Stimulated activated CD4-positive, alpha-beta T cell treated with anti-CD3 and anti-CD28 coated beads, Interleukin-2, amount 100 ng/mL, for 4 hours (primary cell): ENCODE data around the gene A1CF.
"Not testable (repeated sequence)": the region's sequence is repeated elsewhere in the genome, so short reads cannot be mapped to it uniquely, and the experiment has no call there.

Experiments
- DNase-seq: peaks from one replicate; pipeline ENCODE4 v3.0.0-alpha.2; 2020; ENCODE audit warnings: low read depth

A1CF gene, protein sequence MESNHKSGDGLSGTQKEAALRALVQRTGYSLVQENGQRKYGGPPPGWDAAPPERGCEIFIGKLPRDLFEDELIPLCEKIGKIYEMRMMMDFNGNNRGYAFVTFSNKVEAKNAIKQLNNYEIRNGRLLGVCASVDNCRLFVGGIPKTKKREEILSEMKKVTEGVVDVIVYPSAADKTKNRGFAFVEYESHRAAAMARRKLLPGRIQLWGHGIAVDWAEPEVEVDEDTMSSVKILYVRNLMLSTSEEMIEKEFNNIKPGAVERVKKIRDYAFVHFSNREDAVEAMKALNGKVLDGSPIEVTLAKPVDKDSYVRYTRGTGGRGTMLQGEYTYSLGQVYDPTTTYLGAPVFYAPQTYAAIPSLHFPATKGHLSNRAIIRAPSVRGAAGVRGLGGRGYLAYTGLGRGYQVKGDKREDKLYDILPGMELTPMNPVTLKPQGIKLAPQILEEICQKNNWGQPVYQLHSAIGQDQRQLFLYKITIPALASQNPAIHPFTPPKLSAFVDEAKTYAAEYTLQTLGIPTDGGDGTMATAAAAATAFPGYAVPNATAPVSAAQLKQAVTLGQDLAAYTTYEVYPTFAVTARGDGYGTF

DNA sequence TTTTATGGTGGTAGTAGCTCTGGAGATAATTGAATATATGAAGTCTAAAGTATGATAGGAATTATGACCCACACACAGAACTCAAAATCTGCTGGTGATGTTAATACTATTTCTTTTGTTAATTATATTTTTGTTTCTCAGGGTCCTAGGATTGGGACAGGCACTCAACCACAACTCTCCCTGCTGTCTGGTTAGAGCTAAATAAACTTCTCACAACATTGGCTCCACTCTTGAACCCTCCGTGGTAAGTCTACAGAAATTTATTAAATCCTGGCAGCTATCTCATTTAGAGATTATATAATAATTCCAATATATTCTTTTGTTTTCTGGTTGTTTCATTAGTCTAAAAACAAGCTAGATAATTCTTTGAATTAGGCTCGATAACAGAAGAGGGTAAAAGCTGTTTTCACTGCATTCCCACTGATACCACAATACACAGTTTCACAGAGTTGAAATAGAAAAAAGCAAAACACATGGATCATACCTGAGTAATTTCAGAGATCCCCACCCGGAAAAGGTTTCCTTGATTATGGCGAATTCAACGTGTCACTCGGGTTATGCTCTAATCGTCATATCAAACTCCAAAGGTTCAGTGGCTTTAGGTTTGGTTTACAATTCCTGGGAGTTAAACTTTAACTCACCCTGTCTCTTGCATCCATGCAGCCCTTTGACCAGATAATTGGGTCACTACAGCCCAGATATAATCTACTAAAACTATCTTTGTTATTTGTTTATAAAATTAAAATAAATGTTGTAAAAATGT lies at the start of gene A1CF:
A1CF (minus strand) TSS at position 531 of the 763 bp plus-strand sequence. CDS start 25,687 bp downstream, outside the sequence.
- no peak for DNase-seq

- no peak for DNase-seq
These were observed 46.6 kb upstream of the A1CF start for GRCh38 chr10:50931948-50932431.

DNA sequence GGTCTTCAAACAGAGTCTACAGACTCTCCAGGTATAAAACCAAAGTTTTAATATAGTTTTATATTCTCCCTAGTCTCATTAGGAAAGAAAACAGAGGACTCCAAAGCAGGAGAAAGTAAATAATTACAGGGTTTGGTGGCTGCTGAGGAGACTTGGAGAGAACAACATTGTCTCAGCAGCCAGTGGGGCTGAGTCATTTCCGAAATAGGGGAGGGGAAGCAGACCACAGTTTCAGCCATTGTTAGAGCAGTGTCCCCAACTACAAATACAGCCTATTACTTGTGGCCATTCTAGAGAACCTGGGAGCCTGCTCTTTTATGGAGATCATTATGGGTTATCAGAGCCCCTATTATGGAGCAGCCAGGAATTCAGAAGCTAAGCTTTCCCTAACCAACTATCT lies 44.2 kb upstream of the A1CF start:
- DNase-seq: no peak

DNA sequence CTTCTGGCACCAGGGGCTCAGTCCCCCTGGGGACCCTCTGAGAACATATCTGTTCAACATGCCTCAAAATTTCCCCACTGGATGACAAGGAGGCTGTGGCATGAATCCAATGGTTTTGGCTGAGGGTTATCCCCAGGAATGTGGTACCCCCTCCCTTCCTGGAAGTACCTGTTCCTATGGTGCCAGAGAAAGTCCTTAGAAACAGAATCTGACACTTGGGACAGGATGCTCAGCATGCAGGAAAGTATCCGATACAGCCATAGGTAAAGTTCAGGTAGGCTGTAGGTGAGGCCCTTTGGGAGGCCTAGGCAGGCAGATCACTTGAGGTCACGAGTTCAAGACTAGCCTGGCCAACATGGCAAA lies 42.7 kb upstream of the A1CF start:
- no peak for DNase-seq

GRCh38 chr10:50927522-50928189 lies 42.2 kb upstream of the A1CF start:
- DNase-seq: no peak

DNA sequence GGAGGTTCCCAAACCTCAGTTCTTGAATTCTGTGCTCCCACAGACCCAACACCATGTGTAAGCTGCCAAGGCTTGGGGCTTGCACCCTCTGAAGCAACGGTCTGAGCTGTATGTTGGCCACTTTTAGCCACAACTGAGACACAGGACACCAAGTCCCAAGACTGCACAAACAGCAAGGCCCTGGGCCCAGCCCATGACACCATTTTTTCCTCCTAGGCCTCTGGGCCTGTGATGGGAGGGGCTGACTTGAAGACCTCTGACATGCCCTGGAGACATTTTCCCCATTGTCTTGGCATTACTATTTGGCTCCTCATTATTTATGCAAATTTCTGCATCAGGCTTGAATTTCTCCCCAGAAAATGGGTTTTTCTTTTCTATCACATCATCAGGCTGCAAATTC lies 38.0 kb upstream of the A1CF start:
- not testable (repeated sequence) for DNase-seq

DNA sequence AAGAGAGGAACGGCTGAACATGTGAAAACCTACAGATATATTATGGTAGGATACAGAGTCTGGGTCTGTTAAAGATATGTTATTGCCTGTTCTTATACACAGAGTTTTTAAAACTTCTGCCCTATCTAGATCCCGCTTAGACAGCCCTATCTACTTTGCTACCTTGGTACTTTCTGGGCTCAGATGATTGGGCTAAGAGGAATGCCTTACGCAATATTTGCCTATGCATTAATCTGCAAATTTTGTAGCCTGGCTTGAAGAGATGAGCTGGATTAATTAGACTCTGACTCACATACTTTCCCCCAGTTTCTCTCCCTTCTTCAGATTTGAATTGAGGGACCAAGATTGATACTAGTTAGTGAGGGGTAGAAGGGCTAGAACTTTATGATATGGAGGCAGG lies 33.6 kb upstream of the A1CF start:
- DNase-seq: no peak

DNA sequence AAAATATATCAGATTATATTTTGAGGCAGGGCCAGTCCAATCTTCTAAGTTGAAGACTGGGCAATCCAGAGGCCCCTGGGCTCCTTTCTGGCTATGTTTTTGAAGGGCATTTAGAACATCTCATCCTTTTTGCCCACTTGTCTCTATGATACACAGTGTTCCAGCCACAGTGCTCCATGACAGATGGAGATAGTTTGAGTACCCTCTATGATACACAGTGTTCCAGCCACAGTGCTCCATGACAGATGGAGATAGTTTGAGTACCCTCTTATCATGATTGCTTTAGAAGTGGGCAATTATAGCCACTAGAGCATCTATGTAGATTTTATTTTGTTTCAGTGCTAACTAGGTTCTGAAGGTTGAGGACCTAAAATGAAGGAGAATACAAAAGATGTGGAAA lies 33.1 kb upstream of the A1CF start:
- no peak for DNase-seq

GRCh38 chr10:50917486-50917885 lies 32.1 kb upstream of the A1CF start:
- DNase-seq: no peak

- DNase-seq: no peak
These were observed 24.0 kb upstream of the A1CF start for GRCh38 chr10:50909334-50910014.

DNA sequence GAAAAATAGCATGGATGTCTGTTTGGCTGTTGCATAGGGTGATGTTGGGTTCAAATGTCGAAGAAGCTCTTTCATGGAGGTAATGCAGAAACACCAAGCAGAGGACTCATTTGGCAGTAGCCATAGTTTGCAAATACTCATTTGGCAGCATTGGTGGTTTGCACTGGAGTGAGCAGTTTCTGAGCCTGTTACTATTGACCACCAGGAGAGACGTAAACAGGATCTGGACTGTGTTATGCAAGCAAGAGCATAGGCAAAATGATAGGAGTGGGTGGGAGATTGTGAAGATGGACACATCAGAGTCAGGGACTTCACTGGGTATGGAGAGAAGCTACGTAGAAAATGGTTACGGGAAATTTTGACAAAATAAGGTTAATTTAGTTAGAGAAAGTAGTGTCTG lies 22.9 kb upstream of the A1CF start:
- DNase-seq: no peak

DNA sequence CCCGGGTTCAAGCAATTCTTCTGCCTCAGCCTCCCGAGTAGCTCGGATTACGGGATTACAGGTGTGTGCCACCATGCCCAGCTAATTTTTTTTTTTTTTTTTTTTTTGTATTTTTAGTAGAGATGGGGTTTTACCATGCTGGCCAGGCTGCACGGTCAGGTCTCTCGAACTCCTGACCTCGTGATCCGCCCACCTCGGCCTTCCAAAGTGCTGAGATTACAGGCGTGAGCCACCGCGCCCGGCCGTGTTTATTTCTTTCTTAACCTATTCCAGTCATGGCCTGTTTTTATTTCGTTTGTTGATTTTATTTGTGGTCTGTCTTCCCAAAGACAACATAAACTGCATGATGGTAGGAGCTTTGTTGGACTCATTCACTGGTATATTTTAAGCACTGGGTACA lies 20.4 kb upstream of the A1CF start:
- DNase-seq: not testable (repeated sequence)

DNA sequence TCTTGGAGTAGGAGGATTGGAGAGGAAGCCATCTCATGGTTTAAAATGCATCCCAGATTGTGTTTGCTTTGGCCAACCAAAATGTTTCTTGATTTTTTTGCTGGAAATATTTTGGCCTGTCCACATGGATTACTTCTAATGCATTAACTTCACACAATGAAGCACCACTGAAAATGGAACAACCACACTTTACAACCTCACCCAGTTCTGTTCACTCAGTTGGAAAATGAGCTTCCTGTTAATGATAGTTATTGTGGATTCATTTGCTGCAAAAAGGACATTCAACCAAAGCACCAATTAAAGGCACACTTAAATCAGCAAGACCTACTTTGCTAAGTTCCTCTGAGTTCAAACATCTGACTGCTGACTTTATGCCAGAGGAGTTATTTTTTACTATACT lies 11.3 kb upstream of the A1CF start:
- no peak for DNase-seq

- DNase-seq: no peak
These were observed 8.9 kb upstream of the A1CF start for GRCh38 chr10:50894312-50894711.

GRCh38 chr10:50892467-50892866 lies 7.0 kb upstream of the A1CF start:
- no peak for DNase-seq

GRCh38 chr10:50884302-50884701 lies 1.1 kb downstream of the A1CF start:
- no peak for DNase-seq

DNA sequence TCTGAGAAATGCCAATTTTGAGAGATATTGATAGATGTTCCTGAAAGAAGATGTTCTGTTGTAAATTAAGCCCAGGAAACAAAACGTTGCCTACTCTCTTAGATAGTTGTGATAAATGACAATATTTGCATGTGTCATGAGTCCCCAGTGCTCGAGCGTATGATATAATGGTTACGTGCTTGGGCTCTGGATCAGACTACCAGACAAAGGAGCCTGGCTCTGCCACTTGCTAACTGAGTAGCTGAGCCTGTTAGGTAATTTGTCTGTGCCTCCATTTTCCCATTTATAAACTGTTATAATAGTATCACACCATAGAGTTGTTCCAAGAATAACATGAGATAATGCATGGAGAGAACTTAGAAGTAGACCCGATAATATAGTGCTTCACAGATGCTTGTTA lies 1.8 kb downstream of the A1CF start:
- no peak for DNase-seq

DNA sequence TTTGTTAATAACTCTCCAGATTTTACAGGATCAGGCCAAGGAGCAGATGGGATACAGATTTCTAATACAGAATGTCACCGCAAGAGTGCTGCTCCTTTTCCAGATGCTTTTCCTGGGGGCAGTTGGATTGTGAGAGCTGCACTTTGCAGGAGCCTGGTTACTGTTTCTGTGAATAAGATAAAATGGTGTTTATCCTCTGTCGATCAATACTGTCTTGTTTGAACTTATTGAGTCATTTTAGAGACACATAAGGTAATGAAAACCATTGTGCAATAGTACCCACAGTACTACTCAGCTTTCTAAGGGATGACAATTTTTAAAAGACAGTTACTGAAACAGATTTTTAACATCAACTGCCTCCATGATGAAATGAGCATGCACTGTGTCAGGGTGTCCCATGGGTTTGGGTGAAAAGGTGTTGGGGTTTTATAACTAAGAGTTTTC lies 2.9 kb downstream of the A1CF start:
- DNase-seq: no peak

DNA sequence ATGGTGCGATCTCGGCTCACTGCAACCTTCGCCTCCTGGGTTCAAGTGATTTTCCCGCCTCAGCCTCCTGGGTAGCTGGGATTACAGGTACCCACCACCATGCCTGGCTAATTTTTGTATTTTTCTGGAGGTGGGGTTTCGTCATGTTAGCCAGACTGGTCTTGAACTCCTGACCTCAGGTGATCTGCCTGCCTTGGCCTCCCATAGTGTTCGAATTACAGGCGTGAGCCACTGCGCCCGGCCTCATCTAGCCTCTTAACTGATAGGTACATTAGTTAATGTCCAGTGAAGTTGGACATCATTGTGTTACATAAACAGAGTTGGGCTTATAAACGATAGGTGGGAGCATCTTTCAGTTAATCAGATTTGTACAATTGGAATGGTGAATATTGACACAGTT lies 4.4 kb downstream of the A1CF start:
- not testable (repeated sequence) for DNase-seq

DNA sequence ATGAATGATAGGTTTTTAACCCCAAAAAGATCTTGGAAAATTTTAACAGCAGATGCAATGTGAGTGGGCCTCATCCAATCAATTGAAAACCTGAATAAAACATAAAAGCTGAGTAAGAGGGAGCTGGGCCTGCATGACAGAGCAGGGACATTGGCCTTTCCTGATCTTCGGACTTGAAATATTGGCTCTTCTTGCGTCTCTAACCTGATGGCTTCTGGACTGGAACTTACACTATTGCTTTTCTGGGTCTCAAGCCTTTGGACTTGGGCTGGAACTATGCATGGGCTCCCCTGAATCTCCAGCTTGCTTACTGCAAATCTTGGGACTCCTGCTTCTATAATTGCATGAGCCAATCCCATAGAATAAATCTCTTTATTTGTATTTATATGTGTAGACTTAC lies 9.0 kb downstream of the A1CF start:
- no peak for DNase-seq

GRCh38 chr10:50874723-50875122 lies 10.7 kb downstream of the A1CF start:
- no peak for DNase-seq

- DNase-seq: no peak
These were observed 19.1 kb downstream of the A1CF start for GRCh38 chr10:50866317-50866716.
